Karpas-422 (cell line): Measurements from ENCODE around the gene FIZ1. TPM values are rescaled to one million over a fixed set of nuclear protein-coding genes. Genes with fewer than 3 reads are reported as not detected.
A peak's percentile ranks its signal among the peaks of the same experiment; 100 is the strongest.
"Not testable (repeated sequence)": the region's sequence is repeated elsewhere in the genome, so short reads cannot be mapped to it uniquely, and the experiment has no call there.

Experiments used
- DNase-seq: peaks from one replicate; pipeline ENCODE4 v3.0.0-alpha.2; 2015
- H2AFZ ChIP-seq: fragments of 200-600 bp; sonication (generic); 2 replicates; pipeline ENCODE4 v1.6.1; 2014; ENCODE audit warnings: antibody characterized with exemption, low read length, mixed read lengths
- H3K27ac ChIP-seq: fragments of 200-600 bp; sonication (generic); 2 replicates; pipeline ENCODE4 v1.5.1; 2014; ENCODE audit warnings: mild to moderate bottlenecking, low read length, moderate library complexity
- H3K27me3 ChIP-seq: fragments of 200-600 bp; sonication (generic); 2 replicates; pipeline ENCODE4 v1.6.1; 2014; ENCODE audit warnings: low read length, mixed read lengths
- H3K36me3 ChIP-seq: fragments of 200-600 bp; sonication (generic); 2 replicates; pipeline ENCODE4 v1.6.1; 2014; ENCODE audit warnings: low read length, mixed read lengths; ENCODE audit not compliant: insufficient read depth
- H3K4me1 ChIP-seq: fragments of 200-600 bp; sonication (generic); 2 replicates; pipeline ENCODE4 v1.6.1; 2014; ENCODE audit warnings: mild to moderate bottlenecking, low read length, mixed read lengths
- H3K4me2 ChIP-seq: fragments of 200-600 bp; sonication (generic); 2 replicates; pipeline ENCODE4 v1.6.1; 2014; ENCODE audit warnings: low read length, low read depth, mild to moderate bottlenecking; ENCODE audit not compliant: poor library complexity, severe bottlenecking
- H3K4me3 ChIP-seq: fragments of 200-600 bp; sonication (generic); 2 replicates; pipeline ENCODE4 v1.5.1; 2014; ENCODE audit warnings: mild to moderate bottlenecking, antibody characterized with exemption, low read length, mixed read lengths
- H3K79me2 ChIP-seq: fragments of 200-600 bp; sonication (generic); 2 replicates; pipeline ENCODE4 v1.6.1; 2014; ENCODE audit warnings: mild to moderate bottlenecking, low read length, mixed read lengths
- H3K9ac ChIP-seq: fragments of 200-600 bp; sonication (generic); 2 replicates; pipeline ENCODE4 v1.6.0; 2014; ENCODE audit warnings: low read length
- H3K9me2 ChIP-seq: fragments of 200-600 bp; sonication (generic), shearing (Covaris generic); replicated peaks from 2 replicates; pipeline ENCODE4 v1.6.0; 2014; ENCODE audit warnings: mild to moderate bottlenecking, low read length, moderate library complexity; ENCODE audit not compliant: insufficient read depth
- H3K9me3 ChIP-seq: fragments of 300-700, 200-600 bp; sonication (generic); 2 replicates; pipeline ENCODE4 v1.6.1; 2014; ENCODE audit warnings: low read length, mixed read lengths
- H4K20me1 ChIP-seq: fragments of 200-600 bp; sonication (generic); 2 replicates; pipeline ENCODE4 v1.6.1; 2014; ENCODE audit warnings: mild to moderate bottlenecking, antibody characterized with exemption, low read length, low read depth; ENCODE audit not compliant: insufficient read depth
- total RNA-seq: library from RNA; depleted of rRNA; stranded (reverse); fragments of >200 nt; shearing (Covaris generic); gene quantifications from 2 replicates; pipeline ENCODE4 v1.2.3, GENCODE V29; 2014; ENCODE audit warnings: low replicate concordance

FIZ1 gene
- total RNA-seq, 1 experiment from 2014 or later: 6.4 TPM

- peak overlapping the region; percentile 74; the same call in 1 of the 2 replicates for H2AFZ ChIP-seq
- peak; percentile 64 for DNase-seq
These were observed 18.0 kb downstream of the FIZ1 start for GRCh38 chr19:55581145-55581822.

GRCh38 chr19:55580628-55581144, 18.6 kb downstream of the FIZ1 start, which contains the start of gene ZNF579:
Gene ZNF579 (minus strand): TSS chr19:55580848. CDS start chr19:55579639, 1,209 bp downstream.
- Histone ChIP-seq H3K27ac (peak within 1 kb of the TSS; percentile 67), H3K4me2 (peak within 1 kb of the TSS; percentile 78), H3K79me2 (peaks cover 18% of the 10 kb centered on the region), H3K9me2 (no peaks in the 10 kb centered on the region), H3K27me3 (no peaks in the 10 kb centered on the region), H4K20me1 (peaks cover 14% of the 10 kb centered on the region), H3K9me3 (no peaks in the 10 kb centered on the region), H2AFZ (peak within 1 kb of the TSS; percentile 74; the same call in 1 of the 2 replicates), H3K9ac (peak within 1 kb of the TSS; percentile 98), H3K4me3 (peak within 1 kb of the TSS; percentile 90), H3K4me1 (peaks cover 17% of the 10 kb centered on the region), H3K36me3 (peaks cover 6% of the 10 kb centered on the region; the same call in 1 of the 2 replicates)
- peak; percentile 97 for DNase-seq

More at GRCh38 chr19:55581145-55581822, 18.0 kb downstream of the FIZ1 start:
- peaks cover 14% of the 10 kb centered on the region for H4K20me1 ChIP-seq
- no peaks in the 10 kb centered on the region for H3K9me2 ChIP-seq
- H3K4me1 ChIP-seq: peaks cover 23% of the 10 kb centered on the region
- H3K9ac ChIP-seq: peak overlapping the region; percentile 98
- peaks cover 6% of the 10 kb centered on the region; the same call in 1 of the 2 replicates for H3K36me3 ChIP-seq
- peak overlapping the region; percentile 78 for H3K4me2 ChIP-seq
- H3K9me3 ChIP-seq: no peaks in the 10 kb centered on the region
- no peak overlapping the region for H3K27ac ChIP-seq
- no peaks in the 10 kb centered on the region for H3K27me3 ChIP-seq
- H3K79me2 ChIP-seq: peaks cover 18% of the 10 kb centered on the region
- H3K4me3 ChIP-seq: peak overlapping the region; percentile 90

GRCh38 chr19:55579766-55580621, 19.3 kb downstream of the FIZ1 start:
- Histone ChIP-seq H3K79me2 (peaks cover 18% of the 10 kb centered on the region), H3K9ac (peak overlapping the region; percentile 98)
- DNase-seq: peak; percentile 71

GRCh38 chr19:55578761-55579747, 20.3 kb downstream of the FIZ1 start:
- H3K9me2 ChIP-seq: no peaks in the 10 kb centered on the region
- peak overlapping the region; percentile 78 for H3K4me2 ChIP-seq
- DNase-seq: no peak
- no peak overlapping the region for H2AFZ ChIP-seq
- H3K27ac ChIP-seq: 0 out of 2 replicates have a peak overlapping the region, but pooled peaks have one; percentile 67
- peaks cover 12% of the 10 kb centered on the region for H3K4me1 ChIP-seq
- peaks cover 6% of the 10 kb centered on the region; the same call in 1 of the 2 replicates for H3K36me3 ChIP-seq
- H4K20me1 ChIP-seq: peaks cover 14% of the 10 kb centered on the region
- H3K9me3 ChIP-seq: no peaks in the 10 kb centered on the region
- peak overlapping the region; percentile 98 for H3K9ac ChIP-seq
- H3K4me3 ChIP-seq: peak overlapping the region; percentile 90
- no peaks in the 10 kb centered on the region for H3K27me3 ChIP-seq
- H3K79me2 ChIP-seq: peaks cover 18% of the 10 kb centered on the region

More at GRCh38 chr19:55579766-55580621, 19.3 kb downstream of the FIZ1 start:
- Histone ChIP-seq H3K4me2 (peak overlapping the region; percentile 78), H3K4me1 (peaks cover 12% of the 10 kb centered on the region), H3K36me3 (peaks cover 6% of the 10 kb centered on the region; the same call in 1 of the 2 replicates), H3K27me3 (no peaks in the 10 kb centered on the region), H3K27ac (peak overlapping the region; percentile 67), H3K9me3 (no peaks in the 10 kb centered on the region), H2AFZ (no peak overlapping the region; the same call in 1 of the 2 replicates), H4K20me1 (peaks cover 14% of the 10 kb centered on the region), H3K4me3 (peak overlapping the region; percentile 90), H3K9me2 (no peaks in the 10 kb centered on the region)

GRCh38 chr19:55578031-55578760, 21.1 kb downstream of the FIZ1 start:
- Histone ChIP-seq H3K9me2 (no peaks in the 10 kb centered on the region), H3K79me2 (peaks cover 18% of the 10 kb centered on the region), H3K36me3 (peaks cover 6% of the 10 kb centered on the region; the same call in 1 of the 2 replicates), H2AFZ (no peak overlapping the region), H3K4me1 (peaks cover 12% of the 10 kb centered on the region), H3K27ac (no peak overlapping the region), H3K4me2 (no peak overlapping the region), H3K4me3 (no peak overlapping the region), H3K9me3 (no peaks in the 10 kb centered on the region), H4K20me1 (peaks cover 14% of the 10 kb centered on the region), H3K27me3 (no peaks in the 10 kb centered on the region), H3K9ac (no peak overlapping the region)
- no peak for DNase-seq

- H3K36me3 ChIP-seq: peaks cover 6% of the 10 kb centered on the region; the same call in 1 of the 2 replicates
- H3K27ac ChIP-seq: no peak overlapping the region
- no peaks in the 10 kb centered on the region for H3K27me3 ChIP-seq
- H3K9me2 ChIP-seq: no peaks in the 10 kb centered on the region
- H3K4me1 ChIP-seq: peaks cover 12% of the 10 kb centered on the region
- H3K9ac ChIP-seq: no peak overlapping the region
- H2AFZ ChIP-seq: no peak overlapping the region
- H3K4me2 ChIP-seq: no peak overlapping the region
- no peak overlapping the region for H3K4me3 ChIP-seq
- H3K79me2 ChIP-seq: peaks cover 18% of the 10 kb centered on the region
- peaks cover 14% of the 10 kb centered on the region for H4K20me1 ChIP-seq
- no peak for DNase-seq
- H3K9me3 ChIP-seq: no peaks in the 10 kb centered on the region
These were observed 22.6 kb downstream of the FIZ1 start for GRCh38 chr19:55576746-55577145.

GRCh38 chr19:55573929-55574328, 25.4 kb downstream of the FIZ1 start:
- H3K4me2 ChIP-seq: not testable (repeated sequence)

More at GRCh38 chr19:55573929-55574328, 25.4 kb downstream of the FIZ1 start:
- H3K4me3 ChIP-seq, H3K9me2 ChIP-seq, H3K79me2 ChIP-seq, H3K27me3 ChIP-seq, H3K9me3 ChIP-seq, H3K27ac ChIP-seq, H3K36me3 ChIP-seq, H3K9ac ChIP-seq, H4K20me1 ChIP-seq, H3K4me1 ChIP-seq, DNase-seq, H2AFZ ChIP-seq: not testable (repeated sequence)
